Fibroblast of upper back skin (primary cell): ENCODE measurements around the gene ZNF367.

Experiments used
- DNase-seq: peaks from one replicate; pipeline ENCODE4 v3.0.0-alpha.2; 2013

The ZNF367 gene

GRCh38 chr9:96348261-96348660 lies 69.9 kb downstream of the ZNF367 start:
- no peak for DNase-seq

- no peak for DNase-seq
Observed at GRCh38 chr9:96345551-96345950, 72.6 kb downstream of the ZNF367 start.

GRCh38 chr9:96344458-96345180 lies 73.6 kb downstream of the ZNF367 start:
- peak; percentile 92 for DNase-seq

DNA sequence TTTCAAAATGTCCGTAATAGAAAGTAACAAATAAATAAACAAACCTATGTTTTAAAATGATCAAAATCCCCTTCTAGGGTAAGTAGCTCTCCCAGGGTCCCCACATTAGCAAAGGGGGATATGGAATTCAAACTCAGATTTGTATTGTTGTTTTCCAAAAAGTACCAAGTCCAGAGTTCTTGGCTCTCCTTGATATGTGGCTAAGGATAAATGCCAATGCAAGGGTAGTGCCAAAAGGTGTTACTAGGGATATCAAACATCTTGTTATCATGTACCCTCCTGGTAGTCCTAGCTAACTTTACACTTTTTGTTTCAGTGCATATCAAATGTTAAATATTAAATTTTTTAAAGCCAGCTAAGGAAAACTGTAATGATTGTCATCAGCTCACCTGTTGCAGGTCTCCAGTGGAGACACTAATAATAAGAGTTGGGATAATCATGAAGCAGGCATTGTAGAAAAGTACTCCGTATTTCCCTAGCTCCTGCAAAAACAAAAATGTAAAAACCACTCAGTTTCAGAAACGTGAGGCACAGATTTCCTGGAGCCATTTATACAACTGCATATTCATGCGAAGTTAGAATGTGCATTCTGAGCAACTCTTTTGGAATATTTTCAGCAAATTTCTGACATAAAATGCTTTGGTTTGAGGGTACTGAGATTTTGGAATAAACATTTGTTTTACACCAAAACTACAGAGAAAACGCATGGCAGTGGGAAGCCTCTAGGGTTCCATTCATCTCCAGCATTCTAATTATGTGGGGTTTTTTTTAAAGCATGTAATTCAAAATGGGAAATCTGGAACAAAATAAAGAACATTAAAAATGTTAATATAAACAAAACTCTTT lies 74.4 kb downstream of the ZNF367 start:
- no peak for DNase-seq

GRCh38 chr9:96342571-96343245 lies 75.5 kb downstream of the ZNF367 start:
- DNase-seq = no peak

GRCh38 chr9:96340707-96341106 lies 77.5 kb downstream of the ZNF367 start:
- DNase-seq = no peak

DNA sequence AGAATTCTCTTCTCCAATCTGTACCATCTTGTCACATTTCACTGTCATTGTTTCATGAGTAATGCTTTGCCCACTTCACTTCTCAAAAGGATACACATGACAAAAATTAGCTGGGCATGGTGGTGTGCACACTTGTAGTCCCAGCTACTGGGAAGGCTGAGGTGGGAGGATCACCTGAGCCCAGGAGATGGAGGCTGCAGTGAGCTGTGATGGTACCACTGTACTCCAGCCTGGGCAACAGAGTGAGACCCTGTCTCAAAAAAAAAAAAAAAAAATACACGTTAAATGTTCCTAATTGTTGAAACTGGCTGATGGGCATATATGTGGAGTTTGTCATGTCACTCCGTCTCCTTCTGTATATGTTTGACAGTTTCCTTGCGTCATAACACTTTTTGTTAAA lies 79.9 kb downstream of the ZNF367 start:
- no peak for DNase-seq
